ENCODE measurements around the gene ACAD10. TPM values are rescaled to one million over a fixed set of nuclear protein-coding genes. Genes with fewer than 3 reads are reported as not detected.
"Not testable (repeated sequence)": the region's sequence is repeated elsewhere in the genome, so short reads cannot be mapped to it uniquely, and the experiment has no call there.

The ACAD10 gene
- total RNA-seq, 1 donor from 2014 or later: 36.6 TPM

DNA sequence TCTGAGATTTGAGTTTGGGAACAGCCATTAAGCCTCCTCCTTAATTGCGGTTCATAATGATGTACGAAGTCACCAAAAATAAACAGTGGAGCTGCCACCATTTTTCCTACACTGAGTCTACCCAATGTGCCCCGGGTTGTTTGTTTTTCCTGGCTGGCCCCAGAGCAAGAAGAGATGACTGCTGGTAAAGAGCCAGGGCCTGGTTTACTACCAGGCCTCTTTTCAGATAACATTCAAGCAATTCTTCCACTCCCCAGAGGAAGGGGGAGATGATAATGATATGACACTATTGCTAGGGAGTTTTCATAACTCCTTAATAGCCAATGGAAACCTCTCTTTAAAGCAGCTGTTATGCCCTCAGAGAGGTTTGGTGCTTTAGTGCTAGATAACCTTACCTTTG, 42.4 kb upstream of the ACAD10 start:
- intact Hi-C loops (cut with micrococcal nuclease): no loop called here

DNA sequence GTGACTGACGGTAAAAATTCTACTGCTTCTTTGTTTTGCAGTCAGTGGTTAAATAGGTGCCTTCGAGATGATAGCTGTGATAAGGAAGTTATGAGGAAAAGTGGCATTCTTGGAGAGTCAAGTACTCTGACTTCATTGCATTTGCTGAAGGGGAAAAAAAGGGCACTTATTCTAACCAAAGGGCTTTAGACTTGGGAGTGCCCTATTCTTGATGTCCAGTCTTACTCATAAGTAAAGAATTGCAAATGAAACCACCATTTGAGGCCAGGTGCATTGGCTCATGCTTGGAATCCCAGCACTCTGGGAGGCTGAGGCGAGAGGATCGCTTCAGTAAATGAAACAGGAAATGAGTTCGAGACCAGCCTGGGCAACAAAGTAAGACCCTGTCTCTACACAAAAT, 40.4 kb upstream of the ACAD10 start:
- TF ChIP-seq, protein P1, sequence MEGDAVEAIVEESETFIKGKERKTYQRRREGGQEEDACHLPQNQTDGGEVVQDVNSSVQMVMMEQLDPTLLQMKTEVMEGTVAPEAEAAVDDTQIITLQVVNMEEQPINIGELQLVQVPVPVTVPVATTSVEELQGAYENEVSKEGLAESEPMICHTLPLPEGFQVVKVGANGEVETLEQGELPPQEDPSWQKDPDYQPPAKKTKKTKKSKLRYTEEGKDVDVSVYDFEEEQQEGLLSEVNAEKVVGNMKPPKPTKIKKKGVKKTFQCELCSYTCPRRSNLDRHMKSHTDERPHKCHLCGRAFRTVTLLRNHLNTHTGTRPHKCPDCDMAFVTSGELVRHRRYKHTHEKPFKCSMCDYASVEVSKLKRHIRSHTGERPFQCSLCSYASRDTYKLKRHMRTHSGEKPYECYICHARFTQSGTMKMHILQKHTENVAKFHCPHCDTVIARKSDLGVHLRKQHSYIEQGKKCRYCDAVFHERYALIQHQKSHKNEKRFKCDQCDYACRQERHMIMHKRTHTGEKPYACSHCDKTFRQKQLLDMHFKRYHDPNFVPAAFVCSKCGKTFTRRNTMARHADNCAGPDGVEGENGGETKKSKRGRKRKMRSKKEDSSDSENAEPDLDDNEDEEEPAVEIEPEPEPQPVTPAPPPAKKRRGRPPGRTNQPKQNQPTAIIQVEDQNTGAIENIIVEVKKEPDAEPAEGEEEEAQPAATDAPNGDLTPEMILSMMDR (IDR thresholded peaks at IDR 0.05; ENCODE audit: borderline replicate concordance): no peak
- no peak overlapping the region for H3K27ac ChIP-seq (replicated peaks)
- DNase-seq: no peak
- H3K27me3 ChIP-seq (ENCODE audit: low read depth): no peaks in the 10 kb centered on the region
- H3K9me3 ChIP-seq (replicated peaks): no peaks in the 10 kb centered on the region
- peaks cover 22% of the 10 kb centered on the region for H3K4me1 ChIP-seq
- no peak overlapping the region for H3K4me3 ChIP-seq
- H3K36me3 ChIP-seq: peaks cover 84% of the 10 kb centered on the region
- intact Hi-C loops (cut with micrococcal nuclease): no loop called here

More for the DNA sequence above, 42.4 kb upstream of the ACAD10 start:
- TF ChIP-seq, protein P1 (IDR thresholded peaks at IDR 0.05; ENCODE audit: borderline replicate concordance): no peak
- Histone ChIP-seq H3K9me3 (replicated peaks) (no peaks in the 10 kb centered on the region), H3K4me3 (no peak overlapping the region), H3K36me3 (peaks cover 64% of the 10 kb centered on the region), H3K27ac (replicated peaks) (peak overlapping the region; percentile 60), H3K27me3 (ENCODE audit: low read depth) (no peaks in the 10 kb centered on the region), H3K4me1 (peaks cover 22% of the 10 kb centered on the region)
- DNase-seq: no peak

DNA sequence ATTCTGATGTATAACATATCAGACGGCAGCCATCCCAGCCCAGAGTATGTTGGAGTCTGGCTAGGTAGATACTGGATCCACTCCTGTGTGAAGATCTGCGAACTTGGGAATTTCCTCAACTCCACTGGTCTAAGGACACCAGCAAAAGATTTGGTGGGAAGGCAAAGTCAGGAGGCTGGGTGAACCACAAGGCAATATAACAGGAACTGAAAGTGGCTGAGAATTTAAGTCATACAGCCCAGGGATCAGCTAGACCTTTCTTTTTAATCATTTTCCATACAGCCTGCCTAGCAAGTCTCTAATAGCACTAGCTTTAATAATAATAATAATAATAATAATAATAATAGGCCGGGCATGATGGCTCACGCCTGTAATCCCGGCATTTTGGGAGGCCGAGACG, 34.9 kb upstream of the ACAD10 start:
- TF ChIP-seq, protein P1 (IDR thresholded peaks at IDR 0.05; ENCODE audit: borderline replicate concordance): no peak
- Histone ChIP-seq H3K27me3 (ENCODE audit: low read depth) (no peaks in the 10 kb centered on the region), H3K9me3 (replicated peaks) (no peaks in the 10 kb centered on the region), H3K36me3 (peaks cover 99% of the 10 kb centered on the region), H3K4me1 (no peaks in the 10 kb centered on the region), H3K4me3 (no peak overlapping the region), H3K27ac (replicated peaks) (no peak overlapping the region)
- DNase-seq: no peak
- intact Hi-C loops (cut with micrococcal nuclease): no loop called here

DNA sequence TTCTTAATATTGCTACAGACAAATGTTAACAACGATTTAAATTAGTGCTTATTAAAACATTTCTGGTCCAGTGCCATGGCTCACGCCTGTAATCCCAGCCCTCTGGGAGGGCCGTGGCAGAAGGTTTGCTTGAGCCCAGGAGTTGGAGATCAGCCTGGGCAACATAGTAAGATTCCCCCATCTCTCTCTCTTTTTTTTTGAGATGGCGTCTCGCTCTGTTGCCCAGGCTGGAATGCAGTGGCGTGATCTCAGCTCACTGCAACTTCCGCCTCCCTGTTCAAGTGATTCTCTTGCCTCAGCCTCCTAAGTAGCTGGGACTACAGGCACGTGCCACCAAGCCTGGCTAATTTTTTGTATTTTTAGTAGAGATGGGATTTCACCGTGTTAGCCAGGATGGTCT, 33.3 kb upstream of the ACAD10 start:
- H3K27me3 ChIP-seq (ENCODE audit: low read depth); DNase-seq; intact Hi-C loops (cut with micrococcal nuclease); H3K9me3 ChIP-seq (replicated peaks); H3K4me1 ChIP-seq; H3K27ac ChIP-seq (replicated peaks); H3K4me3 ChIP-seq: not testable (repeated sequence)
- H3K36me3 ChIP-seq: peaks cover 99% of the 10 kb centered on the region

DNA sequence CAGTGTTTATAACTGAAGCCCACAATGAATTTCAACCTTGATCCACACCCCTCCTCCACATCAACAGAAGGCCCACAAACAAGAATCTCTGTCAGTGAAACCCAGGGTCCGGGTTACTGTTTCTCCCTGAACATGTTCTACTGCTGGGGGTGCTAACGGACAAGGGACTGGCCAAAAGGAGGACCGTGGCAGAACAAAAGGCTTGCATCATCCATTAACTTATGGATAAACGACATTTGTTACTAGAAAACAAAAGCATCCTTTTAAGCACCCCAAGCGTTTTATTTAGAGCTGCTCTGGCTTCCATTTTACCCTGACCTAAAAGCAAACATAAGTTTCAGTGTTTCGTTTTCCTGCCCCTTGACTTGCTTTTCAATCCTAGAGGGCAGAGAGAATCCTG, 32.3 kb upstream of the ACAD10 start:
- TF ChIP-seq, protein P1 (IDR thresholded peaks at IDR 0.05; ENCODE audit: borderline replicate concordance): no peak
- Histone ChIP-seq H3K4me1 (no peaks in the 10 kb centered on the region), H3K27me3 (ENCODE audit: low read depth) (no peaks in the 10 kb centered on the region), H3K36me3 (peaks cover 99% of the 10 kb centered on the region), H3K4me3 (no peak overlapping the region), H3K9me3 (replicated peaks) (no peaks in the 10 kb centered on the region), H3K27ac (replicated peaks) (no peak overlapping the region)
- no peak for DNase-seq
- intact Hi-C loops (cut with micrococcal nuclease): no loop called here

DNA sequence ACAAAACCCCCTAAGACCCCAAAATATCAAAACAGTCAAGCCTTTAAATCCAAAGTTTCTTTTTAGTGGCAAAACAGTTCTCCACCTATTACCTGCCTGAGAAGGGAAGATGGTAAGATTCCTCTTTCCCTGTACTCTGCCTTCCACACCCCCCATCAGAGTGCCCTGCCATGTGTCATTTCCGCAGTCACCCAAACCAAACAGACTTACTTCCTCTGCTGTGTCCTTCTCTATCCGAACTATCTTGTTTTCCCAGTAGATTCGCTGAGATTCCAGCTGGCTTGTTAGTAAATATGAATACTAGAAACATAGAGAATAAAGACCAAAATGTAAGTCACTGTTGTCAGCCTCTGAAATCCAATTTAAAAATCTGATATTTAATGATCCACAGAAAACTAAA, 30.5 kb upstream of the ACAD10 start:
- H3K27ac ChIP-seq (replicated peaks): no peak overlapping the region
- no peaks in the 10 kb centered on the region for H3K27me3 ChIP-seq (ENCODE audit: low read depth)
- intact Hi-C loops (cut with micrococcal nuclease): no loop called here
- TF ChIP-seq, protein P1 (IDR thresholded peaks at IDR 0.05; ENCODE audit: borderline replicate concordance): no peak
- H3K4me3 ChIP-seq: no peak overlapping the region
- no peaks in the 10 kb centered on the region for H3K4me1 ChIP-seq
- no peak for DNase-seq
- H3K36me3 ChIP-seq: peaks cover 99% of the 10 kb centered on the region
- H3K9me3 ChIP-seq (replicated peaks): no peaks in the 10 kb centered on the region

Data from left ventricle myocardium inferior (tissue), 1 donor.